Adrenal gland (tissue), 5 donors: ENCODE data around the gene LCE2D.
"Not testable (repeated sequence)": the region's sequence is repeated elsewhere in the genome, so short reads cannot be mapped to it uniquely, and the experiment has no call there.

ENCODE experiments used
- POLR2A ChIP-seq, 2 donors: fragments of 450-650 bp; IDR thresholded peaks; one replicate each; pipeline ENCODE4 v1.6.1; 2017; ENCODE audit warnings: antibody characterized with exemption in 2 of 2, mild to moderate bottlenecking in 2 of 2, moderate library complexity in 1 of 2
- TF ChIP-seq, protein P1 (sequence below), 6 experiments: fragments of 450-650 bp in 4 of 6; fragments of 200-600 bp in 2 of 6; sonication (generic) in 1 of 6; IDR thresholded peaks; 1 replicate in 5 of 6; 2 replicates in 1 of 6; pipeline versions ENCODE4 v1.5.1 to v1.8.0; 2016 to 2021; ENCODE audit warnings: antibody characterized with exemption in 6 of 6, mild to moderate bottlenecking in 2 of 6, moderate library complexity in 1 of 6
- donor health status: DM: no; HTN: no; CAD: no.

DNA sequence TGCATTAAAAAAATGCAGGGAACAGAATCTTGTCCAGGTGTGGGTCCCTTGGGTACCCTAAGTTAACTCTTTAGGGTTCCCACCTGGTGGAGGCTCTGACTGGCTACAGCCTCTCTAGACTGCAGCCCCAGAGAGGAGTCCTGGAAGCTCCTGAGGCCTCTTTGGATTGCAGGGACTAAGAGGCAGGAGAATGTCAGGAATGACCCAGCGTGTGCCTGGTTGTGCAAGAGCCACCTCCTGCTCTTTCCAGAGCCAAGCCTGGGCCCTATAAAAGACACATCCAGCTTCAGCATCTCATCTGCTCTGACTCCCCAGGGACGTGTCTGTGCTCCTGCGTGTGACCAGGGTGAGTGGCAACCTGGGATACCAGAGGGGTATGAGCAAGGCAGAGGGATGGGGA lies 11.8 kb downstream of the LCE2D start, which contains the start of gene LCE2C:
- not testable (repeated sequence) for TF ChIP-seq POLR2A (IDR thresholded peaks at IDR 0.05)
- TF ChIP-seq, protein P1, sequence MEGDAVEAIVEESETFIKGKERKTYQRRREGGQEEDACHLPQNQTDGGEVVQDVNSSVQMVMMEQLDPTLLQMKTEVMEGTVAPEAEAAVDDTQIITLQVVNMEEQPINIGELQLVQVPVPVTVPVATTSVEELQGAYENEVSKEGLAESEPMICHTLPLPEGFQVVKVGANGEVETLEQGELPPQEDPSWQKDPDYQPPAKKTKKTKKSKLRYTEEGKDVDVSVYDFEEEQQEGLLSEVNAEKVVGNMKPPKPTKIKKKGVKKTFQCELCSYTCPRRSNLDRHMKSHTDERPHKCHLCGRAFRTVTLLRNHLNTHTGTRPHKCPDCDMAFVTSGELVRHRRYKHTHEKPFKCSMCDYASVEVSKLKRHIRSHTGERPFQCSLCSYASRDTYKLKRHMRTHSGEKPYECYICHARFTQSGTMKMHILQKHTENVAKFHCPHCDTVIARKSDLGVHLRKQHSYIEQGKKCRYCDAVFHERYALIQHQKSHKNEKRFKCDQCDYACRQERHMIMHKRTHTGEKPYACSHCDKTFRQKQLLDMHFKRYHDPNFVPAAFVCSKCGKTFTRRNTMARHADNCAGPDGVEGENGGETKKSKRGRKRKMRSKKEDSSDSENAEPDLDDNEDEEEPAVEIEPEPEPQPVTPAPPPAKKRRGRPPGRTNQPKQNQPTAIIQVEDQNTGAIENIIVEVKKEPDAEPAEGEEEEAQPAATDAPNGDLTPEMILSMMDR (IDR thresholded peaks at IDR 0.05) = not testable (repeated sequence)
